ENCODE data around the gene EFCAB6.

Gene EFCAB6

DNA sequence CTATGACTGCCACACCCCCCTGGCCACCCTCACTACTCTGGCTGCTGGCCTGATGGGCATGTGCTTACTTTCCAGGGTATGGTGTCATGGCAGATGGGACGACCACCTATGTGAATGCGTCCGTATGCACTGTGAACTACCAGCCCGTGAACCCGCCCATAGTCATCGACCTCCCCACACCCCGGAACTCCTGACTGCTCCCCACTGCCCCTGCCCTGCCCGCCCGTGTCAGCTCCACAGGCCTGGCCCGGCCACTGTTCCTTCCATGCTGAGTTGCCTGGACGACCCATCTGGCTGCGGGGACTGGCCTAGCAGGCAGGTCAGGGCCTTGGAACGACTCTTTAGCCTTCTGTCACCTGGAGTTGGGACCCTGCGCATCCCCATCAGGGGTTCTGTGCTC is 306.7 kb downstream of the EFCAB6 start:
- DNase-seq (ENCODE audit: low spot score) = no peak

DNA sequence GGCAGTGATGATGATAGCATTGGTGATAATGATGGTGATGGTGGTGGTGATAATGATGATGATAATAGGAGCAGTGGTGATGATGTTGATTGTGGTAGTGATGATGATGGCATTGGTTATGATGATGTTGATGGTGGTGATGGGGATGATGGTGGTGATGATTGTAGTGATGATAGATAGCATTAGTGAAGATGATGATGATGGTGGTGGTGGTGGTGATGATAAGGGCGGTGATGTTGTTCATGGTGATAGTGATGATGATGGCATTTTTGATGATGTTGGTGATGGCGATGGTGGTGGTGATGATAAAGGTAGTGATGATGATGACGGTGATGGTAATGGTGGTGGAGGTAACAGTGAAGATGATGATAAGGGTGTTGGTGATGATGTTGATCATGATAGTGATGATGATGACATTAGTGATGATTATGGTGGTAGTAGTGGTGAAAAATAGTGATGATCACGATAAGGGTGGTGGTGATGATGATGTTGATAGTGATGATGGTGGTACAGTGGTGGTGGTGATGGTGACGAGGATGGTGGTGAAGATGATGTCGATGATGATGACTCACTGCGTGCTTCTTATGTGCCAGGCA is 307.3 kb downstream of the EFCAB6 start:
- no peak for DNase-seq (ENCODE audit: low spot score)

DNA sequence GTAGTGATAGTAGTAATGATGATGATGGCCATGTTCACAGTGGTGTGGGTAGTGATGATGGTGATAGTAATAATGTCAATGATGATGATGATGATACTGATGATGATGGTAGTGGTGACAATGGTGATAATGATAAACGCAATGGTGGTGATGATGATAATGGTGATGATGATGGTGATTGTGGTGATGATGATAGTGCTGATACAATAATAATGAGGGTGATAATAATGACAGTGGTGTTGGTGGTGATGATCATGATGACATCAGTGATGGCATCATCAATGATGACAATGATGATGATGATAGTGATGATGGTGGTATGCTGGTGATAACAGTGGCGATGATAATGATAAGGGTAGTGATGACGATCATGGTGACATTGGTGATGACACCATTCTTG is 308.0 kb downstream of the EFCAB6 start:
- no peak for DNase-seq (ENCODE audit: low spot score)

DNA sequence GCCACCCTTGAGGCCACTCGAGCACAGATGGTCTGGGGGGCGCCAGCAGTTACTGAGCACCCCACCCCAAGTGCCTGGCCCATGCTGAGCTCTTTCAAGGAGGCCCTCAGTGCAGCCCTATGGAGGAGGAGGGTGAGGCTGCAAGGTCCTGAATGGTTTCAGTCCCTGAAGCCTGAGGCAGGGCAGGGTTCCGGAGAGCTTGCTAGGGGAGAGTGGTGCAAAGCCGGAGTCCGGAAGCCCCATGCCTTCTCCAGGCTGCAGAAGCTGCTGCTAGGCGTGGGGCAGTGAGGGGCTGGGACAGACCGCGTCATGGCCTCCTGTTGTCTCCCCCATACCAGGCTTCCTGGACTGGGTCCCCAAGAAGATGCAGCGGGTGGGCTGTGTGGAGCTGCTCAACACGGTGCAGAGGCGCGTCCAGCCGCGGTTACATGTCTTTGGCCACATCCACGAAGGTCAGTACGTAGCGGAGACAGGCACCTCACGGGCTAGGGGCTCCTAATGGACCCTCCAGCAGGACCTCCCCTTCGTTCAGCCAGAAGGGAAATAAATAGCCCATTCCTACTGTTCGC is 309.7 kb downstream of the EFCAB6 start:
- no peak for DNase-seq (ENCODE audit: low spot score)

DNA sequence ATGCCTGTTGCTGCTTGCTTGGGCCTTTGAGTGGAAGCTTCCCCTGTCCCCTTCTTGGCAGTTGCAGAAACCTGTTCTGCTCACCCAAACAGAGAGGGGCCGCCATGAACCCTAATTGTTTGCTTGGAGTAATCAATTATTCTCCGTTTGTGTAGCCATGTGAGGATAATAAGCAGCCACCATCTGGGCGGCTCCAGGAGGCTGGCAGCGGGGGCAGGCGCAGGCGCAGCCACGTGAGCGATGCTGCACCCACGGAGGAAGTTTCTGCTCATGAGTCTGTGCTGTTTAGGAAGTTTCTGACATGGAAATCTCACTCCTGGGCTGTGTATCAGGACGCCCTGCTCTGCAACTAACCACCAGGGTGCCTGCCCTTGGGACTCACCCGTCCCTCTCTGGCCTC is 310.2 kb downstream of the EFCAB6 start:
- no peak for DNase-seq (ENCODE audit: low spot score)

DNA sequence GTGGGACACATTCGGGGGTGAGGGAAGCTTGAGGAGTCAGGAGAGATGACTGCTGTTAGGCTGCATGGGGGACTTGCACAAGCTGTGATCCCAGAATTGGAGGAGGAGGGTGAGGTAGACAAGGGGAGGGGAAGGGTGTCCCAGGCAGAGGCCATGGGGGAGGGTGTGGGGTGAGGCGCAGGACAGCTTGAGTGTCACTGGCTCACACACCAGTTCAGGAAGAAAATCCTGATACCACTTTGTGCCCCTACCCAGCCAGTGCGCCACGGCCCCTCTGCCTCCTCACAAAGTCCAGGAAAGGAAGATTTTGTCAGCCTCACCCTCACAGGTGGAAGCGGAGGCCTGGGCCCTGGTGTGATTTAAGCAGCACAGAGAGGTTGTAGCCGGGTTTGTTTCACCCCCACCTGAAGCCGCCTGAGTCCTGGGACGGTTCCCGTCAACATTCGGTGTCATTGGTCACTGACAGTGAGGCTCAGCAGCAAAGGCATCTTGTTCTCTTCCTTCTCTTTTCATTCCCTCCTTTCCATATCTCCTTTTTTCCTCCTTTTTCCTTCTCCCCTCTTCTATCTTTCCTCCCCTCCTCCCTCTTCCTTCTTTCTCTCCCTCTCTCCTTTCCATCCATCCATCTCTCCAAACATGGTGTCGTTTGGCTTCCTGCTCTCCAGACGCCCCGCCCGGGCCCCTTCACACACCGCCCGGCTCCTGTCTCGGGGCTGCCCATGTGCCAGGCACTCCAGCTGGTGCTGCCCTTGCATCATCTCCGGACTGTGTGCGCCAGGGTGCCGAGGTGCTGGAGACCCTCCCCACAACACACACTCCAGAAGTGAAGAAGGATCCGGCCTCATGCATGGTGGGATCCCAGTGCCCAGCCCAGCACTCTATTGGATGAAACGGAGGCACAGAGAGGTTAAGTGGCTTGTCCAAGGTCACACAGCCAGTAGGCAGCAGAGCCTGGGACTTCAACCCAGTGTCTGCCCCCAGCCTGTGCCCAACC is 311.0 kb downstream of the EFCAB6 start:
- no peak for DNase-seq (ENCODE audit: low spot score)

DNA sequence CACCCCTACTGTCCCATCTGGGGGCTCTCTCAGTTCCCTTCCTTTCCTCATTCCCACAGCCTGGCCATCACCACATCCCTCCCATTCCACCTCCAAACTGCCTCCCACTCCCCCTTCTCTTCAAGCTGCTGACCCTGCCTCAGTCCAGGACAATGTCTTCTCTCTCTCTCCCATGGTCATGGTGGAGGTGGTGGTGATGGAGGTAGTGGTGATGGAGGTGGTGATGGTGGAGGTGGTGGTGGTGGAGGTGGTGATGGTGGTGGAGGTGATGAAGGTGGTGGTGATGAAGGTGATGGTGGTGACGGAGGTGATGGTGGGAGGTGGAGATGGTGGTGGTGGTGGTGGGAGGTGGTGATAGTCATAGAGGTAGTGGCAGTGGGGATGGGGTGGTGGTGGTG is 313.2 kb downstream of the EFCAB6 start:
- DNase-seq (ENCODE audit: low spot score) = no peak

DNA sequence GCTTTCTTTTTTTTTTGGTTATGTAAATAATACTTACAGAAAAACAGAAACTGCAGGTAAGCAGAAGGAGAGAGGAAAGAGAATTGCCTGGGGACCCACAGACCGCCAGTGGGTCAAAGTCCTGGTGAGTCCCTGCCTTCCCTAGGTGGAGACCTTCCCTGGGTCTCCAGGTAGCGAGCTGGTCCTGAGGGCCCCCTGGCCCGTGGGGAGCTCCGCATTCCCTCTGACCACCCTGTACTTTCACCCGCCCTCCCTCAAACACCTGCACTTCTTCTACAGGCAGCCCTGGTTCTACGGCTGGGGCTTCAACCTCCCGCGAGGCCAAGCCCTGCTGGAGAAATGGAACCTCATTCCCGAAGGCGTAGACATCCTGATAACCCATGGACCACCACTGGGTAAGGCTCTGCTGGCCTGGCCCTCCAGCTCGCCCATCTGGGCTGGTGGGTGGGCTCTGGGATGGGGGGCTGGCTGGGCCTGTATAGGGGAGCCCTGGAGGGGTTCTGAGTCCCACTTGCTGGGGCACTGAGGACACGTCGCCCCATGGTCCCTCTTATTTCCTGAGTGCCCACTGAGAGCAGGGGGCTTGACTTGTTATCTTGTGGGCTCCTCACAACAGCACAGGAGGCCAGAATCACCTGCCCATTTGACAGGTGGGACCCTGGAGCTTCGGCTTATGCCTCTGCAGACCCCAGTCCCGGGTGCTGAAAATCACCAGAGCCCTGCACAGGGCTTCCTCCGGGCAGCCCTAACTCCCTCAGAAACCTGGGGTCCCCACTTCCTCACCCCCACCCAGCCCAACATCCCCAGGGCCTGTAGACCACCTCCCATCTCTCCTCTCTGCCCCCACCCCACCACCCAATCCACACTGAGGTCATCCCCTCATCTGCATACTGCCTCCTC is 313.9 kb downstream of the EFCAB6 start:
- DNase-seq (ENCODE audit: low spot score) = no peak

DNA sequence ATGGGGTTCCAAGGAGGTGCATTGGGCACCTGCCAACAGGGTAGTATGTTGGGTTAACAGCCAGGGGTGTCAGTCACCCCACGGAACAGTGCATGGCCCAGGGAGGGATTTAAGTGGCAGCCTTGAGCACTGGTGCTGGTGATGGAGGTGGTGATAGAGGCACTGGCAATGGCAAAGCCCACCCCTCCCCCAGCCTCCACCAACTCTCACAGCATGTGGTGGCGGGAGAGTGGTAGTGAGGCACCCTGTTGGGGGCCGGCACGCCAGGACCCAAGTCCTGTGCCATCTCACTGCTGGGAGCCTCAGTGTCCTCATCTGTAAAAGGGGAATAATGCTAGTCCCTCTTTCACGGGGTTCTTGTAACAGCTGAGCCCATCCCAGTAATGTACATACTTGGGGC is 318.8 kb downstream of the EFCAB6 start:
- no peak for DNase-seq (ENCODE audit: low spot score)

DNA sequence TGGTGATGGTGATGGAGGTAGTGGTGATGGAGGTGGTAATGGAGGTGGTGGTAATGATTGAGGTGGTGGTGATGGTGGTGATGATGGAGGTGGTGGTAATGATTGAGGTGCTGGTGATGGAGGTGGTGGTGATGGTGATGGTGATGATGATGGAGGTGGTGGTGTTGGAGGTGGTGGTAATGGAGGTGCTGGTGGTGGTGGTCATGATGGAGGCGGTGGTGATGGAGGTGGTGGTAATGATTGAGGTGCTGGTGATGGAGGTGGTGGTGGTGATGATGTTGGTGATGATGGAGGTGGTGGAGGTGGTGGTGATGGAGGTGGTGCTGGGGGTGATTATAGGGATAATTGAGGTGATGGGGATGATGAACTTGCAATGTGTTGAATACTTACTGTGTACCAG is 320.4 kb downstream of the EFCAB6 start:
- DNase-seq (ENCODE audit: low spot score) = no peak

DNA sequence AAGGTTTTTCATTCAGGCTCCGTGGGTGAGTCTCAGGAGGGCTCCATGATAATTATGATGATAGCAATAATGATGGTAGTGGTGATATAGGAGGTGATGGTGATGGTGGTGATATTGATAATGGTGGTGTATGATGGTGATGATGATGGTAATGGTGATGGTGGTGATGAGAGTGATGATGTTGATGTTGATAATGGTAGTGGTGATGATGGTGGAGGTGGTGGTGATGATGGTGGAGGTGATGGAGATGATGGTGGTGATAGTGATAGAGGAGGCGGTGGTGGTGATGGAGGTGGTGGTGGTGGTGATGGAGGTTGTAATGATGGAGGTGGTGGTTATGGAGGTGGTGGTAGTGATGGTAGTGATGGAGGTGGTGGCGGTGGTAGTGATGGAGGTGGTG is 320.9 kb downstream of the EFCAB6 start:
- DNase-seq (ENCODE audit: low spot score) = no peak

DNA sequence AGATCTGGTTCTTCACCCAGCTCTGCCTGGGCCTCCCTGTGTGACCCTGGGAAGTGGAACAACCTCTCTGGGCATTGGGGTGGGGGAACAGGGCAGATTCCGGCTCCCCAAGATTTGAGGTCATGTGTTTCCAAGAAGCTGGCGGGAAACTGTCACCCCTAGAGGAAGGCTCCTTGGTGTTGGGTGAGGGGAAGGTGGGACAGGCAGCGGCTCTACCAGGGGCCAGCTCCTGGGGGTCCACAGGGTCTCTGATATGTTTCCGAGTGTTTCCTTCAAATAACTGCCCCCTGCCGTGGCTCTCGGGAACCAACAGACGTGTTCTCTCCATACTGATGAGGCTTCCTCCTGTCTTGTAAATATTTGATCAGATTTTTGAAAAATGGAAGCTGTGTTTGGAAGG is 321.8 kb downstream of the EFCAB6 start:
- DNase-seq (ENCODE audit: low spot score) = no peak

DNA sequence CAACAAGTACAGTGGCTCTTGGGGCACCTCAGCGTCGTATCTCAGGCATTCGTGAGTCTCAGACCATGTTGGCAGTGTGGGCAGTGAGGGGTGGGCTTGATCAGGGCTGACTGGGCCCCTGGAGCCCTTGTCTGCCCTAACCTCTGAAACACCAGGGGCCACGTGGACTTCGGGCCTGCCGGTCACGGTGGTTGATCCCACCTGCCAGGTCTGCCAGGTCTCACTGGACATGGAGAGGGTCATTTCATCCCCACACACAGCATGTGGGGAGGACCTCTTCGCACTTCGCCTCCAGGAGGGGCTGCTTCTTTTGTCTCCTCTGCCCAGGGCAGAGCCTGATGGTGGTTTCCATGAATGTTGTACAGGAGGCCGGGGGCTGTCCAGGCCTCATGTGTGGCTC is 323.2 kb downstream of the EFCAB6 start:
- DNase-seq (ENCODE audit: low spot score) = no peak

DNA sequence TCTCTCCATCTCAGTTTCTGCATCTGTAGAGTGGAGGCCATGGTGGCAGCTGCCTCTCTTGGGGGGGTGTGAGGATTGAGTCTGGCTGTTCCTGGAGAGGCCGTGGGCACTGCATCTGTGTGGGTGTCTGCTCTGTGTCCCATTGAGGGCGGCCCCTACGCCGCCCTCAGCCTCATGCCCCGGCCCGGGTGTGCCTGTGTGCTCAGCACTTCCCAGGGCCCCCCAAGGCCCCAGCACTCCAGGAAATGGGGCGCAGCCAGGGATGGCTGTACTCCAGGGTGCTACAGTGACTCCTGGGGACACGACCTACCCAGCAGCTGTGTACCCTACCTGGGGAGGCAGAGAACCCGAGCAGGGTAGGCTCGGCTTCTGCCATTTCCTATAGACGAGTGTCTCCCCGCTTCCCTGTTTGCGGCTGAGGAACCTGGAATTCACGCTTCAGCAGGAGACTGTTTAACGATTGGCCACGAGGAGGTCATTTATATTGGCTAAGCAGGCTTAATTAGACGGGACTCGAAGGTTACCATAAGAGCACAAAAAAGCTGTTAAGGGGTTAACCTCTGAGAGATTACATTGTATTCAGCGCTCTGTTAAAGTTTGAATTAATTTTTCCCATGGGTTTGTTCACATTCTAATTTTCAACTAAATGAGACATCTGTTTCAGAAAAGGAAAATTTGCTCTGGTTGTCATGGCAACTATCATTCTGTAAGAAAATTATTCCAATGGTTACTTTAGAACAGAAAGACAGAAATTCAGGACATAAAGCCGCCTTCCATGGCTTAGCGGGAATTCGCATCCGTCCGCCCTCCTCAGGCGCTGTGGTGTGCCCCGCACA is 323.9 kb downstream of the EFCAB6 start:
- DNase-seq (ENCODE audit: low spot score) = no peak

DNA sequence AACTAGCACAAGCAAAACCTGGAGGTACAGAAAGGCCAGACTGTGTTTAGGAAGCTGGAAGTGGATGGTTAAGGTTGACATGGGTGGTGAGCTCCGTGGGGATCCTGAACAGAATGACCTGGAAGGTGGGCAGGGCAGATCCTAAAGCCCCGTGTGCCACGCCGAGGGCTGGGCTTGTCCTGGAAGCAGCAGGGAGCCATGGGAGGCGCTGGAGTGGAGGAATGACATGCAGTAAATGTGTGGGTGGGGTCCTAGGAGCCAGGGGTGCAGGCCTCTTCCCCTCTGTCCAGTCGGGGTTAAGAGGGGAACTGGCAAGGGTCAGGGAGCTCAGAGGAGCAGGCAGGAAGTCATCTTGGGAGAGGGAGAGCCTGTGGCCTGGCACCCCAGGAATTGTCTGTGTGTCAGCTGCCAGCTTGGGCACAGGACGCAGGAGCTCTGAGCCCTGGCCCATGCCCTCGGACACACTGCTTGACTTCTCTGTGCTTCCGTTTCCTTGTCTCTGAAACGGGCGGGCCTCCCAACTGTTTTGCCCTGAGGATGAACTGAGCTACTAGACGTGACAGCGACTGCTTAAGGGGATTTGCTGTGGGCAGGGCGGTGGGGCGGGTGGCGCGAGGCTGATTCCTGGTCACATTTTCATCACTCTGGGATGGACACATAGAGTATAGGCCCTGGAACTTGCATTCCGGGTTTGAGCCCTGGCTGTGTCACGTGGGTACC is 324.6 kb downstream of the EFCAB6 start:
- DNase-seq (ENCODE audit: low spot score) = no peak

DNA sequence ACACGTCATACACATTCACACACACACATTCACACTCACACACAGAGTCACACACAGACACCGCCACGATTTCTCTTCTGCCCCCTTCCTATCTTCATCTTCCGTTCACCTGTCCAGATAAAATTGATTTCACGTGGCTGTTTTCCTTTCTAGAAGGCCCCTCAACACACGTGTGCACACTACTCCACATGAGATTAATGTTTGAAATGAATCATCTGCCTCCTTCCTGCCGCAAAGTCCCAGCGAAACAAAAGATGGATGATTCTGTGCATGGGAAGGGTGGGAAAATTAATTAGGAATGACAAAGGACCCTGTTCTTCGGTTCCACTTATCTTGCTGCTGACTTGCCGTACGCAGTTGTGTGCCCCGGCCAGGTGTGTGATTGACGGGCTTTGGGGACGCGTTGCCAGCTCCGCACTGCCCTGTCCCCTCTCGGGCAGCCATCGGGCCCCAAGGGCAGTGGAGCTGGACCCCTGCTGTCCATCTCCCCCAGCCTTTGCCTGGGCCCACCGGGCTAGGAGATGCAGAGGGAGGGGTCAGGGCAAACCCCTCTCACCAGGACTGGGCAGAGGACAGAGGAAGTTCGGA is 326.5 kb downstream of the EFCAB6 start:
- no peak for DNase-seq (ENCODE audit: low spot score)

DNA sequence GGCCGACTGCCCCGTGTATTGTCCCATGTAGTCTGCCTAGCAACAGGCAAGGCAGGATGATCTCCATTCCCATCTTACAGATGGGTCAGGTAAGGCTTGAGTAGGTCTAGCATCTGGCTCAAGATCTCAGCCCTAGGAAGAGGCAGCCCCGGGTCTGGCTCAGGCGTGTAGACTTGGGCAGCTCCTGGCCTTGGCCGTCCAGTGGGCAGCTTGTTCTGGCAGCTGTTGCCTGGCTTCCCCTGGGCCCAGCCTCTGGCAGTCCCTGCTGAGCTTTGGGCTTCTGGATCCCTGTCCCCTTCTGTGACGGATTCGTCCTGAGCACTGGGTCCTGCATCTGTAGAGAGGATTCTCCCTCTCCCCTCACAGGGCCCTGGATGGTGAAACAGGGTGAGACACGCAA is 327.9 kb downstream of the EFCAB6 start:
- DNase-seq (ENCODE audit: low spot score) = no peak

DNA sequence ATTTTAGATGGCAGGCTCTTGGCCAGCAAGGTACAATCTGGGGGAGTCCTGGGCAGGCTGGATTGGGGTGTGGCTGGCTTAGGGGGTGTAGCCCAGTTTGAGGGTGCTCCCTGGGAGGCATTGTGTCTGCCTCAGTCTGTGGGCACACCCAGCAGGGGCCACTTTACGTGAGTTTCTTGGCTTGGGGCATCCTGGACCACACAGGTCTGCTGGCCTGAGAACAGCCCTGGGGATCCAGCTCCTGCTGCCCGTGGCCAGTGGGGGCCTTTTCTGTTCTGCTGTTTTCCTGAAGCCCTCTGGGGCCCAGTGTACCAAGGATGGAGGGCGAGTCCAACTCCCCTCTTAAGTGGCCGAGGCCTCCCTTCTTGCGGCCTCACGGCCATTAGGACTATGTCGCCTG is 328.4 kb downstream of the EFCAB6 start:
- no peak for DNase-seq (ENCODE audit: low spot score)

DNA sequence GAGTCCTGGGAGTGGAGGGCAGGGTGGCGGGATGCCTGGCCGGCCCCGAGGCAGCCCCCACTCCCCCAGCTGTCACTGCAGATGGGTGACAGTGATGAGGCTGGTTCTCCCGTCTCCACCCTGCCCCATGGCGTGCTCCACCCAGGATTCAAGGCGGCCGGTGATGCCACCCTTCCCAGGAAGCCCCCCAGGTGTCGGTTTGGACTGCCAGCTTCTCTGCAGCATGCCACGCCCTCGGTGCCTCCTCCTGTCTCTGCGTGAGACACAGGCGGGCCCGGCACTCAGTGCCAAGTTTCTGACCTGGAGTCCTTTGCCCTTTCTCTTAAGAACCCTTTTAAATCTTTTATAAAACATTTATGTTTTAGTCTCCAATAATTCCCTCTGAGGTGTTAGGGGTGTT is 328.8 kb downstream of the EFCAB6 start:
- DNase-seq (ENCODE audit: low spot score) = no peak

DNA sequence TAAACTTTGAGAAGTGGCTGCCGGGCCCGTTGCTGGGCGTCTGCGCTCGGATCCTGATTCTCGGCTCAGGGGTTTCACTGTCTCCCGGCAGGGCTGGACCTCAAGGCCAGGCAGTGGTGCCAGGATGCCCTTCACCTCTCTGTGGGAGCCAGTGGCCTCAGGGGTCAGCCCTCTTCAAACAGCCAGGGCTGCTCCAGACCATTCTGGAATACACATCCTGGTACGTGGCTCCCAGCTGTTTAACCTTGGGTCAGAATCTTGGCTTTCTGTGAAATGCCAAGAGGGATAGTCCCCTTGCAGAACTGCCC is 329.8 kb downstream of the EFCAB6 start:
- DNase-seq (ENCODE audit: low spot score) = no peak

All from HuH-7.5 (cell line).